ENCODE results near the gene SREBF1. TPM values are rescaled to one million over a fixed set of nuclear protein-coding genes. Genes with fewer than 3 reads are reported as not detected.

Gene SREBF1
- total and polyA plus RNA-seq, 2 experiments from 2014 or later = 19.2 to 36.2 TPM

DNA sequence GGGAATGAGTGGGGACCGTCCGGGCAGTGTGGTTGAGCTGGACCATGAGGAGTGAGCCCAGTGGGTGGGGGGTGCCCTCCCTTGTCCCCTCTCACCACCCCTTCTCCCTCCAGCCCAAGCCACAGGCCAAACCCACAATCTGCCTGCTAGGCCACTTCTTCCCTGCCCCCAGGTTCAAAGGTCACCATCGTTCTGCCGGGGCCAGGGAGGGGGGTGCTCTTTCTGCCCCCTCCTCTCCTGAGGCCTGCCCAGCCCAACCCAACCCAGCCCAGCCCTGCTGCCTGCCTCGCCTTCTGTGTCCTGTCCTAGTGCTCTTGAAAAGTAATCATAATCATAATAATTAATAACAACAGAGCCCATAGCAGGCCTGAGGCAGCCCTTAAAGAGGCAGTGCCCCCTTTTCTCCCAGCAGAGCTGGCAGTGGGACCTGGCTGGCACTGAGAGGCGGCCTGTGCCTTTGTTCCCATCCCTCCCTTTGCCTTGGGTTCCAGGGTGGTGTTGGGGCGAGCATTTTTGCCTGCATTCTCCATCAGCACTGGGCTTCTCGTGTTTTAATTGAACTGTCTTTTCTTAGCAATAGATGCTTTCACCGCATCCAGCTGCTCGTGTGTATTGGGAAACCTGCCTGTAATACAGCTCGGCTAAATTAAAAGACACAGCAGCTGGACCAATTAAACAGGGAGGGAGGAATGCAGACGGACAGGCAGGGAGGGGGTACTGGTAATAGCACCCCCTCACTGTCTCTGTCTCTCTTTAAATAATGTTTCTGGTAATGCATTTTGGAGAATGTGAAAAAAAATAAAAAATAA, 46.8 kb downstream of the SREBF1 start:
- Histone ChIP-seq H3K27me3 (replicated peaks; ENCODE audit: insufficient read depth) (no peaks in the 10 kb centered on the region), H3K9ac (no peak overlapping the region), H4K20me1 (ENCODE audit: insufficient read depth) (no peaks in the 10 kb centered on the region), H3K79me2 (ENCODE audit: insufficient read depth) (peaks cover 40% of the 10 kb centered on the region), H3K4me1 (ENCODE audit: insufficient read depth) (no peaks in the 10 kb centered on the region), H3F3A (ENCODE audit: insufficient read depth) (no peaks in the 10 kb centered on the region), H3K27ac (no peak overlapping the region), H2AFZ (no peak overlapping the region), H3K4me2 (ENCODE audit: unreplicated experiment) (no peak overlapping the region), H3K9me3 (ENCODE audit: low read depth) (no peaks in the 10 kb centered on the region), H3K4me3 (no peak overlapping the region), H3K36me3 (ENCODE audit: low read depth) (no peaks in the 10 kb centered on the region), H3K9me2 (ENCODE audit: insufficient read depth) (no peaks in the 10 kb centered on the region)
- no peak for DNase-seq
- TF ChIP-seq EZH2 (IDR thresholded peaks at IDR 0.05; ENCODE audit: insufficient read depth, poor library complexity, severe bottlenecking) = no peak
- no peak for TF ChIP-seq EZH2phosphoT487 (IDR thresholded peaks at IDR 0.05; ENCODE audit: insufficient read depth, low read depth)
- in situ Hi-C loops (cut with MboI) = no loop called here
- WGBS, 2 experiments (ENCODE audit: low coverage in 1 of 2, low lambda C conversion rate in 2 of 2, missing lambda C conversion rate in 2 of 2) = 65 to 70% methylated on average over 12 of the region's 12 CpGs

DNA sequence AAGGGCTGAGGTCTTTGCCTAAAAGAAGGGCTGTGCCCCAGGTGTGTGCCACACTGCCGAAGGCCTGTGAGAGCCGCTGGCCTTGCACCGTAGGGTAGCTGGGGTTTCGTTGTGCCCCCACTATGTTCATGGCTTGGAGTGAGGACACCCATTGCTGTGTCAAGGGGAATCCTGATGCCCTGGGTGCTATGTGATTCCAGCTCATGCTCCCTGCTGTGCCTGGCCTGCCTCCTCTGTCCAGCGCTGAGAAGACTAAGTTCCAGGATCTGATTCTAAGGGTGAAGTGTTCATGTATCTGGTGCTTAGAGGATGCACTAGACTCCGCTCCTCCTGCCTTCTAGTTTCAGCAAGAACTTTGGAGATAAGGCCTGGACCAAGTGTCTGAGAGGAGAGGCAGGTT, 47.4 kb downstream of the SREBF1 start:
- H3K4me1 ChIP-seq (ENCODE audit: insufficient read depth) = no peaks in the 10 kb centered on the region
- H3K27ac ChIP-seq = no peak overlapping the region
- DNase-seq = no peak
- no peaks in the 10 kb centered on the region for H3K9me3 ChIP-seq (ENCODE audit: low read depth)
- H3F3A ChIP-seq (ENCODE audit: insufficient read depth) = no peaks in the 10 kb centered on the region
- H3K4me3 ChIP-seq = no peak overlapping the region
- no peaks in the 10 kb centered on the region for H3K9me2 ChIP-seq (ENCODE audit: insufficient read depth)
- H3K36me3 ChIP-seq (ENCODE audit: low read depth) = no peaks in the 10 kb centered on the region
- 88 to 91% methylated on average over 6 of the region's 6 CpGs for WGBS, 2 experiments (ENCODE audit: low coverage in 1 of 2, low lambda C conversion rate in 2 of 2, missing lambda C conversion rate in 2 of 2)
- no peaks in the 10 kb centered on the region for H3K27me3 ChIP-seq (replicated peaks; ENCODE audit: insufficient read depth)
- H4K20me1 ChIP-seq (ENCODE audit: insufficient read depth) = no peaks in the 10 kb centered on the region
- in situ Hi-C loops (cut with MboI) = no loop called here
- no peak overlapping the region for H2AFZ ChIP-seq
- H3K79me2 ChIP-seq (ENCODE audit: insufficient read depth) = peaks cover 45% of the 10 kb centered on the region
- H3K9ac ChIP-seq = no peak overlapping the region
- TF ChIP-seq EZH2phosphoT487 (IDR thresholded peaks at IDR 0.05; ENCODE audit: insufficient read depth, low read depth) (no peak), EZH2 (IDR thresholded peaks at IDR 0.05; ENCODE audit: insufficient read depth, poor library complexity, severe bottlenecking) (no peak)
- H3K4me2 ChIP-seq (ENCODE audit: unreplicated experiment) = no peak overlapping the region

DNA sequence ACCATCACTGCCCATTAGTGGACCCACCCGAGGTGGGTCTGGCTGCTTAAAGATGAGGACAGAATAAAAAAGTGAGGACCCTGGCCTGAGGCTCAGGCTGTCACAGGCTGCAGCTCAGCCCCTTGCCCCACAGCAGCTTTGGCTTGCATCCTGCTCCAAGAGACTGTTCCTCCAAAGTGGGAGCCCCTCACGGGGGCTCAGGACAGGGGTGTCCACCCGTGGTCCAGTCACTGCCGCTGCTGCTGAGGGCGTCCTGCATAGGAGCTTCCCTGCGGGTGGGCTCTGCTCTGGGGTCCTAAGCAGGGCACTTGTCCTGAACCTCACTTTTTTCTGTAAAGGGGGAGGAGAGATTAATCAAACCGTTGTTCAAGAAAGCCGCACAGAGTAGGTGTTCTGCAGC, 47.8 kb downstream of the SREBF1 start:
- no peaks in the 10 kb centered on the region for H3K9me3 ChIP-seq (ENCODE audit: low read depth)
- H3K4me3 ChIP-seq = no peak overlapping the region
- H3K9me2 ChIP-seq (ENCODE audit: insufficient read depth) = no peaks in the 10 kb centered on the region
- H3K36me3 ChIP-seq (ENCODE audit: low read depth) = no peaks in the 10 kb centered on the region
- no peak overlapping the region for H3K27ac ChIP-seq
- DNase-seq = no peak
- H3F3A ChIP-seq (ENCODE audit: insufficient read depth) = no peaks in the 10 kb centered on the region
- 86 to 93% methylated on average over 8 of the region's 8 CpGs for WGBS, 2 experiments (ENCODE audit: low coverage in 1 of 2, low lambda C conversion rate in 2 of 2, missing lambda C conversion rate in 2 of 2)
- in situ Hi-C loops (cut with MboI) = no loop called here
- H3K9ac ChIP-seq = no peak overlapping the region
- no peak overlapping the region for H2AFZ ChIP-seq
- peaks cover 4% of the 10 kb centered on the region; the same call in 1 of the 2 replicates for H3K4me1 ChIP-seq (ENCODE audit: insufficient read depth)
- H3K79me2 ChIP-seq (ENCODE audit: insufficient read depth) = peaks cover 49% of the 10 kb centered on the region
- TF ChIP-seq EZH2phosphoT487 (IDR thresholded peaks at IDR 0.05; ENCODE audit: insufficient read depth, low read depth) (no peak), EZH2 (IDR thresholded peaks at IDR 0.05; ENCODE audit: insufficient read depth, poor library complexity, severe bottlenecking) (no peak)
- H3K4me2 ChIP-seq (ENCODE audit: unreplicated experiment) = no peak overlapping the region
- no peaks in the 10 kb centered on the region for H4K20me1 ChIP-seq (ENCODE audit: insufficient read depth)
- no peaks in the 10 kb centered on the region for H3K27me3 ChIP-seq (replicated peaks; ENCODE audit: insufficient read depth)

DNA sequence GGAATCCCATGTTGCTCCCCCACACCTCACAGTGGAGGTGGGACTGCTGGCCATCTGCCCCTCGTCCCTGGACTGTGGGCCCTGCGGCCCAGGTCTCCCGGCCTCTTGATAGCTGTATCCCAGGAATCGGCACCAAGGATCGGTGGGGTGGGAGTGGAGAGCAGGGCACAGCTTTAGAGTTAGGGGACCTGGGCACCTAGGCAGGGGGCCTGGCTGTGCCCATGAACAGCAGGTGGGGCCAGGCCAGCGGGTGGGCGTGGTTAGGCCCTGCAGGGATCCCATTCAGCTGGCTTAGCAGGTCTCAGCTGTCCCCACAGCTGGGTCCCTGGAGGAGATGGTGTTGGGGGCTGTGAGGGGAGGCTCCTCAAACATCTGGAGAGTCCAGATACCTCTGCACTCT, 49.2 kb downstream of the SREBF1 start:
- no peaks in the 10 kb centered on the region for H3K27me3 ChIP-seq (replicated peaks; ENCODE audit: insufficient read depth)
- H3K79me2 ChIP-seq (ENCODE audit: insufficient read depth) = peaks cover 51% of the 10 kb centered on the region
- H3K4me2 ChIP-seq (ENCODE audit: unreplicated experiment) = no peak overlapping the region
- H3K9me2 ChIP-seq (ENCODE audit: insufficient read depth) = no peaks in the 10 kb centered on the region
- no peak overlapping the region for H2AFZ ChIP-seq
- no peaks in the 10 kb centered on the region for H3K9me3 ChIP-seq (ENCODE audit: low read depth)
- peaks cover 9% of the 10 kb centered on the region; the same call in 1 of the 2 replicates for H3K4me1 ChIP-seq (ENCODE audit: insufficient read depth)
- no peaks in the 10 kb centered on the region for H3F3A ChIP-seq (ENCODE audit: insufficient read depth)
- H4K20me1 ChIP-seq (ENCODE audit: insufficient read depth) = no peaks in the 10 kb centered on the region
- no peak for TF ChIP-seq EZH2phosphoT487 (IDR thresholded peaks at IDR 0.05; ENCODE audit: insufficient read depth, low read depth)
- no peak for TF ChIP-seq EZH2 (IDR thresholded peaks at IDR 0.05; ENCODE audit: insufficient read depth, poor library complexity, severe bottlenecking)
- H3K36me3 ChIP-seq (ENCODE audit: low read depth) = no peaks in the 10 kb centered on the region
- no peak overlapping the region for H3K27ac ChIP-seq
- no peak overlapping the region for H3K4me3 ChIP-seq
- no peak overlapping the region for H3K9ac ChIP-seq
- DNase-seq = no peak
- in situ Hi-C loops (cut with MboI) = no loop called here
- 90 to 92% methylated on average over 7 of the region's 7 CpGs for WGBS, 2 experiments (ENCODE audit: low coverage in 1 of 2, low lambda C conversion rate in 2 of 2, missing lambda C conversion rate in 2 of 2)

All from GM23248 (cell line).